Adipose tissue (tissue), 3 donors: Measurements from ENCODE around the gene OR2T5. TPM values are rescaled to one million over a fixed set of nuclear protein-coding genes. Genes with fewer than 3 reads are reported as not detected.
"Not testable (repeated sequence)": the region's sequence is repeated elsewhere in the genome, so short reads cannot be mapped to it uniquely, and the experiment has no call there.

Experiments
- H3K27ac ChIP-seq: one replicate; pipeline ENCODE4 v1.5.1; 2013; ENCODE audit warnings: low read depth, low read length
- WGBS, 3 donors: extraction: QIAGEN DNeasy Blood & Tissue Kit; methylation state at CpG; one replicate each; pipeline ENCODE4 v1.1.7; 2013; 5-methylcytosine and 5-hydroxymethylcytosine counted together
- polyA plus RNA-seq, 3 donors: library from polyadenylated mRNA; stranded (reverse); fragments of 200-250 nt; gene quantifications; one replicate each; pipeline ENCODE4 v1.2.3, GENCODE V29; 2013
- donor health status: healthy with polysubstance abuse.
- donor health status: Bipolar disorder and iron deficiency.
- donor health status: healthy.

The OR2T5 gene, protein sequence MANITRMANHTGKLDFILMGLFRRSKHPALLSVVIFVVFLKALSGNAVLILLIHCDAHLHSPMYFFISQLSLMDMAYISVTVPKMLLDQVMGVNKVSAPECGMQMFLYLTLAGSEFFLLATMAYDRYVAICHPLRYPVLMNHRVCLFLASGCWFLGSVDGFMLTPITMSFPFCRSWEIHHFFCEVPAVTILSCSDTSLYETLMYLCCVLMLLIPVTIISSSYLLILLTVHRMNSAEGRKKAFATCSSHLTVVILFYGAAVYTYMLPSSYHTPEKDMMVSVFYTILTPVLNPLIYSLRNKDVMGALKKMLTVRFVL
- polyA plus RNA-seq = not detected

DNA sequence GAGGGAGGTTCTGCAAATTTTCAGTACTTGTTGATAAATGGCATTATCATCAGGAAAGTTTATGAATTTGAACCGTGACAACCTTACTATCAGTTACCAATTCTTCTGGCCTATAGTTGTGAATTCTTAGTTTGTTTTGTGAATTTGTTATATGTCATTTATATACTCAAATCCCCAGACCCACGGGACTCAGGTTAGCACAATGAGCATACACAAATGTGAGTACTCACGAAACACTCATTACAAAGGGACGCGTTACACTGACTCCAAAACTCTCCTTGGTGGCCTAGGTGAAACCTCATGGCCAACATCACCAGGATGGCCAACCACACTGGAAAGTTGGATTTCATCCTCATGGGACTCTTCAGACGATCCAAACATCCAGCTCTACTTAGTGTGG lies at the start of gene OR2T5:
OR2T5 (plus strand) TSS at position 301 of the 400 bp plus-strand sequence; CDS start at position 301, 0 bp downstream.
- 85 to 95% (median 87%) methylated on average over 3 to 4 of the region's 6 CpGs for WGBS, 3 donors
- H3K27ac ChIP-seq = not testable (repeated sequence)

- 39 to 55% (median 40%) methylated on average over 1 of the region's 1 CpG for WGBS, 3 donors
- H3K27ac ChIP-seq = not testable (repeated sequence)
Measured at GRCh38 chr1:248438668-248439067, 49.7 kb upstream of the OR2T5 start.

- 58 to 62% (median 60%) methylated on average over 5 of the region's 5 CpGs for WGBS, 3 donors
- H3K27ac ChIP-seq = not testable (repeated sequence)
Measured at GRCh38 chr1:248439283-248439682, 49.1 kb upstream of the OR2T5 start.

GRCh38 chr1:248442500-248443277 lies 45.7 kb upstream of the OR2T5 start:
- not testable (repeated sequence) for H3K27ac ChIP-seq
- WGBS, 3 donors = 43 to 63% (median 56%) methylated on average over 1 of the region's 2 CpGs

GRCh38 chr1:248444603-248445002 lies 43.8 kb upstream of the OR2T5 start:
- not testable (repeated sequence) for H3K27ac ChIP-seq
- WGBS, 3 donors = 76 to 81% (median 79%) methylated on average over 4 of the region's 4 CpGs

DNA sequence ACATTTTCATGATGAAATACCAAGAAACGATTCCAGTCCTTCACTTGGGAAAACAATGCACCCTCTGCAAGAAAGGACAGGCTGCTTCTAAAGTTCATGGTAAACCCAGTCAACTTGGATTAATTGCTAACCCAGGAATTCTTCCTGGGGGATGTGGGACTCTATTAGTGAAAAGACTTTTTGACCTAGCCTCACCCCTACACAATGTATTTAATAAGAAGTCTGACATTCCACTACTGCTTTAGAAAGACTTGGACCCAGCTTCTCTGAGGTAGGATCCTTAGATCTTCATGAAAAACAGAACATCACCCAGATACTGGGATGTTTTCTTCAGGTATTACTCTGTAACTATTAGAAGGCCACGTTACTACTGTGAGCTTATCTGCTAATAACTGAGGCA lies 43.0 kb upstream of the OR2T5 start, which contains the start of gene OR2T2:
OR2T2 (plus strand) TSS at position 239 of the 400 bp plus-strand sequence. CDS start 7,161 bp downstream, outside the sequence.
- not testable (repeated sequence) for H3K27ac ChIP-seq
- no CpG with 5 or more reads among the region's 2 CpGs for WGBS, 3 donors

- not testable (repeated sequence) for H3K27ac ChIP-seq
- no CpG with 5 or more reads among the region's 4 CpGs for WGBS, 3 donors
Measured at GRCh38 chr1:248448409-248449074, 39.8 kb upstream of the OR2T5 start.

- WGBS, 3 donors = 80 to 87% (median 82%) methylated on average over 5 of the region's 6 CpGs
- H3K27ac ChIP-seq = not testable (repeated sequence)
Measured at GRCh38 chr1:248449821-248450465, 38.4 kb upstream of the OR2T5 start.

DNA sequence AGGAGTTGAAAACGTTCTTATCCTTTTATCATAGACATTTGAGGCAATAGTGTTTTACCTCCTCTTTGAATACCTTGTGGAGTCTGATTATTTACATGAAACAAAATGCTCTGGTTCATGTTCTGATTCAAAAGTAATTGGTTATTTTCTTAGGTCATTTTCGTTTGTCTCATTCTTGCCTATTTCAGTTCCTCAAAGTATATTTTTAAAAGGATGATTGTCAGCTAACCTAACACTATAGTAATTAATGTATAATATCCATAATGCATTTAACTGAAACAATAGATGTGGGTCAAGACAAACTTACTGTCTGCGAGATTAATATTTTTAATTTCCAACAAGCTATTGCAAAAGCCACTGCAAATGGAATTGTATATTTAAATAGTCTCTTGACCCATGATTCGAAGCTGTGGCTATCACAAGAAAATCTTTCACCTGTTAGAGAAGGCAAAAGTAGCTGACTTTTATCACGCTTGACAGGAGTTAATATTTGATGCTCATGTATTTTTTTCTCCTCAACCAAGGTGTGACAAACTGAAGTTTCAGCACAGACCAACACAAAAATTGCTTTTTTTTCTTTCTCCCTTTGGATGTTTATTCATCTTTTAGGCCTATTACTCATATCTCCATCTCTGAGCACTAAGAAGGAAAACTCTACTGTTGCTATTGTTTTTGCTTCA lies 37.8 kb upstream of the OR2T5 start:
- 45 to 52% (median 49%) methylated on average over 2 of the region's 5 CpGs for WGBS, 3 donors
- not testable (repeated sequence) for H3K27ac ChIP-seq

DNA sequence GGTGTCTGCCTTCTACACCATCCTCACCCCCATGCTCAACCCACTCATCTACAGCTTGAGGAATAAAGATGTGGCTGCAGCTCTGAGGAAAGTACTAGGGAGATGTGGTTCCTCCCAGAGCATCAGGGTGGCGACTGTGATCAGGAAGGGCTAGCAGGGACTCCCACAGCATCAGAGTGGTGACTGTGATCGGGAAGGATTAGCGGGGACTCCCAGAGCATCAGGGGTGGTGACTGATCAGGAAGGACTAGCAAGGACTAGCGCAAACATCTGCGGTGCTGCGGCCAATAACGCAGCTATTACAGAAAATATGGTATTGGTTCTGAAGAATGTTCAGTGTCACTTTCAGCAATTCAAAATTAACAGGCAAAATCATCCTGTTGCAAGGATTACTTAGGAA lies 34.8 kb upstream of the OR2T5 start:
- 86 to 89% (median 87%) methylated on average over 7 of the region's 7 CpGs for WGBS, 3 donors
- H3K27ac ChIP-seq = not testable (repeated sequence)

GRCh38 chr1:248455045-248455444 lies 33.3 kb upstream of the OR2T5 start:
- not testable (repeated sequence) for H3K27ac ChIP-seq
- 7 to 82% (median 75%) methylated on average over 1 of the region's 4 CpGs for WGBS, 3 donors

DNA sequence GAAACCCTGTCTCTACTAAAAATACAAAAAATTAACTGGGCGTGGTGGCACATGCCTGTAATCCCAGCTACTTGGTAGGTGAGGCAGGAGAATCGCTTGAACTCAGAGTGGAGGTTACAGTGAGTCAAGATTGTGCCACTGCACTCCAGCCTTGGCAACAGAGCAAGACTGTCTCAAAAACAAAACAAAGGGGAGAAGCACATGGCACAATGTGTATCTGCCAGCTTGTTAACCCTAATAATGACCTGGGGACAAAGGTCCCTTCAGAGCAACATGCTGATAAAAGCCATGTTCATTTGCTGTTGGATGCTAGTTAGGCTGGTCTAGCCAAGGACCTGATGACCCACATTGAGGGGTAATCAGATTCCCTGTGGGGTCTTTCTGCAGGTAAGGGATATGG lies 31.8 kb upstream of the OR2T5 start:
- WGBS, 3 donors = no CpG with 5 or more reads among the region's 2 CpGs
- H3K27ac ChIP-seq = not testable (repeated sequence)

DNA sequence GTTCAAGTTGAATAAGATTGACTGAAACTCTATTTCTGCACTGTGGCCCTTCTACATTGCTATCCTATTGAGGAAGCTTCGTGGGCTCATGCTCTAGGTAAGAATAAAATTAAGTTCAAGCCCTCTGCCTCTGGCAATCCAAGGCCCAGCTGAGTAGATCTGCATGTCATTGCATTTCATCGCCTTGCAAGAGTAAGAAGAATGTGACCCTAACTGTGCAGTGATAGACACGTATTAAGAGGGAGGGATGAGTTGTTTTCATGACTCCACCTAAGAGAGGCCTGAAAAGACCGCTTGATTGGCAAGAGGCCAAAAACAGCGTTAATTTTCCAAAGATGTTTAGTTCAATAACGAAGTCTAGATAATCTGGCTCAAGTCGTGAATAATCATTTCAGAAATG lies 29.3 kb upstream of the OR2T5 start:
- H3K27ac ChIP-seq = not testable (repeated sequence)
- 69 to 73% (median 71%) methylated on average over 7 of the region's 7 CpGs for WGBS, 3 donors

- no peak overlapping the region for H3K27ac ChIP-seq
- WGBS, 3 donors = 79 to 87% (median 86%) methylated on average over 4 of the region's 4 CpGs
Measured at GRCh38 chr1:248471154-248471553, 17.2 kb upstream of the OR2T5 start.

DNA sequence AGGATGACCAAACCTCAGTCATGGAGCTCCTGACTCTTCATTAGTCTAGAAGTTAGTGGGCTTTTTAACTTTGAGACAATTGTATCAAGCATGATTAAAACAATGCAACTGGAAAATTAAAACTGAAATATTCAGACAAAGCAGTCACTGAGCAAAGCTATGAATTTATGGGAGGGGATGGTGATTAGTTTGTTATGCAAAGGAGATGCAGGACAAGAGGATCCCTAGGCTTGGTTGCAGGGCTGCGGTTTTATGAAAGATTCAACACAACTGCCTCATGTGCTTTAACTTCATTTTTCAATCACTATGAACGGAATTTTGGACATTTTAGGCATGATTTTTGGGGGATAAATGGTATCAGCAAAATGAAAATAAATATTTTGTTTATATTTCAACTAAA lies 16.3 kb upstream of the OR2T5 start:
- WGBS, 3 donors = 50 to 74% (median 68%) methylated on average over 2 of the region's 2 CpGs
- not testable (repeated sequence) for H3K27ac ChIP-seq

- 66 to 82% (median 78%) methylated on average over 1 to 2 of the region's 2 CpGs for WGBS, 3 donors
- H3K27ac ChIP-seq = not testable (repeated sequence)
Measured at GRCh38 chr1:248473051-248473450, 15.3 kb upstream of the OR2T5 start, which contains the start of gene OR2T3. TSS of gene OR2T3 (plus strand) at chr1:248473351. CDS start at chr1:248473351, 0 bp downstream.

- WGBS, 3 donors = no CpG with 5 or more reads among the region's 1 CpG
- not testable (repeated sequence) for H3K27ac ChIP-seq
Measured at GRCh38 chr1:248475660-248476059, 12.7 kb upstream of the OR2T5 start.
